ENCODE data around the gene PON2.
"Not testable (repeated sequence)": the region's sequence is repeated elsewhere in the genome, so short reads cannot be mapped to it uniquely, and the experiment has no call there.

Gene PON2

GRCh38 chr7:95405208-95405607, 29.6 kb downstream of the PON2 start:
- no peak for DNase-seq (ENCODE audit: low read depth)

GRCh38 chr7:95404316-95404865, 30.4 kb downstream of the PON2 start:
- DNase-seq (ENCODE audit: low read depth) = no peak

DNA sequence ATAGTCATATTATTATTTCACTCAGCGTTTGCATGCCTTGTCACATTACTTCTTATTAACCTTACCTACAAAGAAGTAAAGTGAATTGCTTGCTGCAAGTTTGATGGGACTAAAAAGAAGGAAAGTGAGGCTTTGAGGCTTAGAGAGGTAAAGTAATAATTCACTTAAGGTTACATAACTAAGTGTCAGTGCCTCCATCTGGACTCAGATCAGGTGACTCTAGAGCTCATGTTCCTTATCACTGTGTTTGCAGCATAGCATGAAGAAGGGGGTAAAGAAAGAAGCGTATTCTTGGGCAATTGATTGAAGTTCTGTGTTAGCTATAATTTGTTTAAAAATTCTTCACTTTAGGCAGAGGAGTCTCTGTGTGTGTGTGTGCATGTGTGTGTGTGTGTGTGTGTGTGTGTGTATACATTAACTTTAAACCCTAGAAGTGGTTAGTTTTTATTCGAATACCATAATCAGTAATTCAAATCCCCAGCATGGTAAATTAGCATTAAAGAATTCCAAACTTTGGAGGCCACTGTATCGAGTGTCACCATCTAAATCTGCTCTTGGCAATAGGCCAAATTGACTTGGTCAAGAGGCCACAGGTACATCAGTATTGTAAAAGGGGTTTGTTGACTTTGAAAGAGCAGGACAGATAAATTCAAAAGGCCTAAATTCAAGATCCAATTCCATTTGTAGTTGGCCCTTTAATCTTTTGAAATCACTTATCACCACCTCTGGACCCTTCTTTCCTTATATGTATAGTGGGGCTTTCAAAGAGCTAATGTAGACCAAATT, 36.5 kb downstream of the PON2 start:
- DNase-seq (ENCODE audit: low read depth) = no peak

- no peak for DNase-seq (ENCODE audit: low read depth)
Measured at GRCh38 chr7:95397381-95397780, 37.4 kb downstream of the PON2 start.

DNA sequence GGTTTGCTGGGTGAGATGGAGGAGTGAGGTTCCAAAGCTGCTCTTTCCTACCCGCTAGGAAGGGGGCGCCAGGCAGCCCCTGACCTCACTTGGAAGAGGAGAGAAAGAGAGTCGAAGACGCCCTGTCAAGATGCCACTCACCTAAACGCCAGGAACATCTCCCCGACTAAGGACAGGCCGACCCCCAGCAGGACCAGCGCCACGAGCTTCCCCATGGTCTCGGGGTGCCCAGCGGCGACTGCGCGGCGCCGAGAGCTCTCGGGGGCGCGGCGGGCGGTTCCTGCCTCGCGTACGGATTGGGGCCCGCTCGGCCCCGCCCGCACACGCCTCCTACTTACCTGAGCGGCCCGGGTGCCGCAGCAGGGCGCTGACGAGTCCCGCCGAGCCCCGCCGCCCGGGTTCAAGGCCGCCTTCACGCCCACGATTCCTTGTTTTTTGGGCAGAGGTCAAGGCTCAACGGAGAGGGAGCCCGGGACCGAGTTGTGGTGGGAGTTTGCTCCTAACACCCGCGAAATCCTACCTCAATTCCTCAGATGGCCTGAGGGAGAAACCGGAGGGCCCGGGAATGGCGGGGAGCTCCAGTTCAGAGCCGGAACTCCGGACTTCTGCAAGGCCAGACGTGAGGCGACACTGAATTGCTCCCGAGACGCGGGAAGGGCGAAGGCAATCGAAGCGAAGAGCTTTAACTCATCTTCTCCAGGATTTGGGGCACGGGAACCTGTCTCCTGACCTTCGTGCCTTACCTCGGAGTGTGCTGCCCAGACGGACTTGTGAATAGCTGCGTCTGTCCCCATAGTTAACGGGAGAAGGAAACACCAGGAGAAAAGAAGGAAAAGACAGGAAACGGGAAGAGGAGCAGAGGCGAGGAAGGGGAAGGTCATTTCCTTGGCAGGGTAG, 38.4 kb downstream of the PON2 start, which contains the start of gene PON3:
PON3 (minus strand) TSS at position 240 of the 897 bp plus-strand sequence; CDS start at position 215, 25 bp downstream.
- DNase-seq (ENCODE audit: low read depth) = no peak

DNA sequence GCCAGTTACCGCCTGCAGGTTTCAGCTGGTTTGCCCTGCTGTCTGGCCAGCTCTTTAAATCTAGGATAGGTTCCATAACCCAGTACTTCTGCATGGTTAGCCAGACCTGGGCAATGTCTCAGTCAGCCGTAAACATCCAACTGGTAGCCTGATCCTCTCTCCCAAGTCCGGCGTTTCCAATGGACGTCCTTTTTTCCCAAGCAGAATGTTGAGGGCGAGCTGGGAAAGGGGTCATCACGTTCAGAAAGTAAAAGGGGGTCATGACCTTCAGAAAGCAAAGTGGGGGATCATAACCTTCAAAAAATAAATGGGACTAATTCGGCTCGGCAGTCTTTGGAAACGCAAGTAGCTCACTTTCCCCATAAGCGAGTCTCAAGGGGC, 39.1 kb downstream of the PON2 start:
- DNase-seq (ENCODE audit: low read depth) = no peak

- no peak for DNase-seq (ENCODE audit: low read depth)
Measured at GRCh38 chr7:95394370-95394769, 40.5 kb downstream of the PON2 start.

GRCh38 chr7:95391761-95392160, 43.1 kb downstream of the PON2 start:
- DNase-seq (ENCODE audit: low read depth) = no peak

DNA sequence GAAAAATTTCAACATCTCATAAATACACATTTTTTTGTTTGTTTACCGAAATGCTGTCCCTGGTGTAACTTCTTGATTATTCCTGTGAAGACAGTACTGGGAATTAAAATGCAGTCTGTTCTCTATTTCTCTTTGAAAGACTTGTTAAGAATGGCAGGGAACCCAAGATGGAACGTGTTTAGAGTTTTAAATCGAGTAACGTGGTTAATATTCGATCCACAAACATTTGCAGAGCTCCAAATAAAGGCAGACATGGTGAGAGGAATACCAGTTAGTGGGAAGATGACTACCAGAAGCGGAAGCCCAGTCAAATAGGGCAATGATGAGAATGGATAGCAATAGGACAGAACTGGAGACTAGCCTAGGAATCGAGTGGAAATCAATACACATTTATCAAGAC, 45.3 kb downstream of the PON2 start:
- DNase-seq (ENCODE audit: low read depth) = no peak

- DNase-seq (ENCODE audit: low read depth) = not testable (repeated sequence)
Measured at GRCh38 chr7:95379457-95379856, 55.4 kb downstream of the PON2 start.

DNA sequence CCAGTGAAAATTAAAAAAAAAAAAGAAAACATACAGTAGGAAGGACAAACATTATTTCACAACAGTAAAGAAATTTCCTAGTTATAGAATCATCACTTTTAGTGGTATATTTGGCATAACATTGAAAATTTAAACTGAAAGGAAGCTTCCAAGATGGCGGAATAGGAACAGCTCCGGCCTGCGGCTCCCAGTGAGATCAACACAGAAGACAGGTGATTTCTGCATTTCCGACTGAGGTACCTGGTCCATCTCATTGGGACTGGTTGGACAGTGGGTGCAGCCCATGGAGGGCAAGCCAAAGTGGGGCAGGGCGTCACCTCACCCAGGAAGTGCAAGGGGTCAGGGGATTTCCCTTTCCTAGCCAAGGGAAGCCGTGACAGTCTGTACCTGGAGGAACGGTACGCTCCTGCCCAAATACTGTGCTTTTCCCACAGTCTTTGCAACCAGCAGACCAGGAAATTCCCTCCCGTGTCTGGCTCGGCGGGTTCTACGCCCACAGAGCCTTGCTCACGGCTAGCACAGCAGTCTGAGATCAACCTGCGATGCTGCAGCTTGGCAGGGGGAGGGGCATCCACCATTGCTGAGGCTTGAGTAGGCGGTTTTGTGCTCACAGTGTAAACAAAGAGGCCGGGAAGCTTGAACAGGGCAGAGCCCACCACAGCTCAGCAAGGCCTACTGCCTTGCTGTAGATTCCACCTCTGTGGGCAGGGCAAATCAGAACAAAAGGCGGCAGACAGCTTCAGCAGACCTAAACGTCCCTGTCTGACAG, 58.0 kb downstream of the PON2 start:
- DNase-seq (ENCODE audit: low read depth) = no peak

GRCh38 chr7:95375591-95376257, 59.1 kb downstream of the PON2 start:
- no peak for DNase-seq (ENCODE audit: low read depth)

GRCh38 chr7:95373323-95373722, 61.5 kb downstream of the PON2 start:
- DNase-seq (ENCODE audit: low read depth) = no peak

GRCh38 chr7:95368235-95368634, 66.6 kb downstream of the PON2 start:
- DNase-seq (ENCODE audit: low read depth) = no peak

DNA sequence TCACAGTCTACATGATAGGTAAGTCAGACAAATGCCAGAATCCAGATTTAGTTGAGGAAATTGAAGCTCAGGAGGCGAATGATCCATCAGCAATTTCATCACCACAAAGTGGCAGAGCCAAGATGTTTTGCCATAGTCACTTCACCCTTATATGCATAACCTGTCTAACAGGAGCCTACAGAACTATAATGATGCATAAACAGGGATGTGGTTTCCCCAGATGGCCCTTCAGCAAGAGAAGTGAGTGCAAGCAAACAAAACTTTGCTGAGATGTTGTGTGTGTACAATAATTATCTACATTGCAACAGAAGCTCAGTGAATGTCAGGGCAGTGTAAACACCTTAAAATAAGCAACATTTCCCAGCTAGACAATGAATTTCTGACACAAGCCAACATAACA, 67.2 kb downstream of the PON2 start:
- DNase-seq (ENCODE audit: low read depth) = no peak

DNA sequence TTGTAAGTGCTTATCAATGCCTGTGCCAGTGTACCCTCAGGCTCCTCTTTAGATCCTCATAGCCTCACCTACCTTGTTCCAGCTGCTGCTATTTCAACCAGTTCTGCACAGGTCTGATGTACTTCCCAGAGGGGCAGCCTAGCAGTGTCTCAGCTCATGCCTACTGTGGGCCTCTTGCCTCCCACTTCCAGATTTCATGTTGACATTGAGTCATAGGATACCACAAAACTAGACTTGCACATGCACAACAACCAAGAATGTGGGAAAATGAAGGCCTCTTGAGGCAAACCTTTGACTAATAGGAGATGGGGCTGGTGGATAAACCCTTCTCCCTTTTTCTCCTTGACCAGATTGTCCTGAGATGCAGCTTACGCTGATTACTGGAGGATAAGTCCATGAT, 69.7 kb downstream of the PON2 start:
- peak; percentile 8 for DNase-seq (ENCODE audit: low read depth)

DNA sequence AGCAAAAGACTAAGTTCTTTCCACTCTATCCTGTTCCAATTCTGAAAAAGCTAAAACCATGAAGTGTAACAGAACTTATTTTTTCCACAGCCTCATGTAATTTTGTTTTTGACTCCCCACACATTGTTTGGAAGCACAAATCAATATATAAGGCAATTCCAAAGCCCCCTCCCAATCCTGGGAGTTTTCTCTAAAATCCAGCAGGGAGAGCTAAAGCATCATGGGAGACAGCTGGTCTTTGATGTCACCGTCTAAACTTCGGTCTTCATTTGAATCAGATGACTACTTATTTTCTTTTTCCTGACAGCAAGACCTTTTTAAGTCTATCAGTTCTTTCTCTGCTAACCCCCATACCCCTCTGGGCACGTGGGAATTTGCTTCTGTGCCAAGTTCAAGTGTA, 77.2 kb downstream of the PON2 start:
- no peak for DNase-seq (ENCODE audit: low read depth)
